ENCODE results near the gene MLIP.

The MLIP gene

GRCh38 chr6:54106727-54107126, 4.5 kb upstream of the MLIP start:
- Histone ChIP-seq H3K4me1 (ENCODE audit: insufficient read depth, low read length, severe bottlenecking) (no peaks in the 10 kb centered on the region), H3K4me3 (ENCODE audit: low read depth, low read length, poor library complexity, severe bottlenecking) (no peak overlapping the region), H3K27ac (ENCODE audit: low read depth, low read length, poor library complexity, severe bottlenecking) (no peak overlapping the region), H3K4me2 (ENCODE audit: low read length) (no peak overlapping the region), H2AFZ (ENCODE audit: low read length) (no peak overlapping the region), H3K27me3 (ENCODE audit: insufficient read depth, low read length) (no peaks in the 10 kb centered on the region), H3K9me2 (ENCODE audit: low read depth, low read length) (no peaks in the 10 kb centered on the region), H4K20me1 (ENCODE audit: insufficient read depth, low read length) (no peaks in the 10 kb centered on the region), H3K79me2 (ENCODE audit: insufficient read depth, low read length) (no peaks in the 10 kb centered on the region), H3K36me3 (ENCODE audit: insufficient read depth, low read length) (no peaks in the 10 kb centered on the region), H3K9me3 (ENCODE audit: low read length) (no peaks in the 10 kb centered on the region), H3F3A (ENCODE audit: insufficient read depth, low read length) (no peaks in the 10 kb centered on the region), H3K9ac (ENCODE audit: low read length) (no peak overlapping the region)
- TF ChIP-seq EZH2 (IDR thresholded peaks at IDR 0.05; ENCODE audit: borderline replicate concordance, low read length) (no peak), CTCF (IDR thresholded peaks at IDR 0.05; ENCODE audit: low read length) (no peak)

DNA sequence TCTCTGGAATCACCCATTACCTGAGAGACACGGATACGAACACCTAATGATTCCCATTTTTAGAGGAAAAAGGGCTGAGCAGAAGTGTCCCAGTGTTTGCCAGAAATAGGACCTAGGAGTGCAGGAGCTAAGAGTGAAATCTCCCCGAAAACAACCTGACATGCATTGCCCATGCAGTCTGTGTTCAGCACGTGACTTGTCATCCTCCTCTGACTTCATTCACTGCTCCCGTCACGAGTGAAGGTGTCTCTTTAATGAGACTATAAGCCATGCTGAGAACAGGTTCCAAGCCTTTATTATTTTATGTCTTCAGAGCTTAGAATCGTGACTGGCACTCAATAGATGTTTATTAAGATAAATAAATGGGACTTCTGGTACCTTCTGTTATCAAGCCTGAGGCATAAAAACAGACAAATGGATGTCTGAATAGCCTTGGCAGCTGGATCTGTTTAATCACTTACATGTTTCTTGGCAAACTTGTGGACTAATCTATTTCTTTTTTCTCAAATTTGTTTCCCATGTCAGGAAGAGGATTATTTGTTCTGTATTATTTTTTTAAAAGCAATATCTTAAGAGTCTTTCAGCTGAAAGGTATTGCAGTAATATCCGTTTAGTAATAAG, 3.7 kb upstream of the MLIP start:
- Histone ChIP-seq H3K9me2 (ENCODE audit: low read depth, low read length) (no peaks in the 10 kb centered on the region), H3K9ac (ENCODE audit: low read length) (no peak overlapping the region), H3K27ac (ENCODE audit: low read depth, low read length, poor library complexity, severe bottlenecking) (no peak overlapping the region), H3K27me3 (ENCODE audit: insufficient read depth, low read length) (no peaks in the 10 kb centered on the region), H3K4me1 (ENCODE audit: insufficient read depth, low read length, severe bottlenecking) (no peaks in the 10 kb centered on the region), H3K4me2 (ENCODE audit: low read length) (no peak overlapping the region), H2AFZ (ENCODE audit: low read length) (no peak overlapping the region), H4K20me1 (ENCODE audit: insufficient read depth, low read length) (no peaks in the 10 kb centered on the region), H3F3A (ENCODE audit: insufficient read depth, low read length) (no peaks in the 10 kb centered on the region), H3K36me3 (ENCODE audit: insufficient read depth, low read length) (no peaks in the 10 kb centered on the region), H3K4me3 (ENCODE audit: low read depth, low read length, poor library complexity, severe bottlenecking) (no peak overlapping the region), H3K79me2 (ENCODE audit: insufficient read depth, low read length) (no peaks in the 10 kb centered on the region), H3K9me3 (ENCODE audit: low read length) (no peaks in the 10 kb centered on the region)
- TF ChIP-seq EZH2 (IDR thresholded peaks at IDR 0.05; ENCODE audit: borderline replicate concordance, low read length): no peak
- TF ChIP-seq CTCF (IDR thresholded peaks at IDR 0.05; ENCODE audit: low read length): no peak

DNA sequence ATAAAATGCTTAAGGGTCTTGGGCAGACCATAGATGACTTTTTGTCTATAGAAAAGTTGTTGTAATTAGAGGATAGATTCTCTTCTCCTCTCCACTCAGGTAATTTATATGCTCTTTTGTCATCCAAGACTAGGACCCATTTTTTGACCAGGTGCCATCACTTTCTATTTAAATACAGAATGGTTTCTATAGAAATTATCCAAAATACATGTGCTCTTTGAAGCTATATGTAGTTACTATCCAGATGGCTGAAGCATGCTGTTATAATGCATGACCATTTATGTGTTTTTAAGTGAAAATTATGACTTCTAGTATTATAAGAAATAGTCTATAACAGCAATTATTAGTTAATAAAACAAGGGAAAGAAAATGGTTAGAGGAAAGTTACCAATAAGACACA, 3.0 kb upstream of the MLIP start:
- no peak for TF ChIP-seq CTCF (IDR thresholded peaks at IDR 0.05; ENCODE audit: low read length)
- no peak for TF ChIP-seq EZH2 (IDR thresholded peaks at IDR 0.05; ENCODE audit: borderline replicate concordance, low read length)
- no peaks in the 10 kb centered on the region for H3K36me3 ChIP-seq (ENCODE audit: insufficient read depth, low read length)
- H2AFZ ChIP-seq (ENCODE audit: low read length): no peak overlapping the region
- no peak overlapping the region for H3K4me2 ChIP-seq (ENCODE audit: low read length)
- no peaks in the 10 kb centered on the region for H3F3A ChIP-seq (ENCODE audit: insufficient read depth, low read length)
- no peak overlapping the region for H3K4me3 ChIP-seq (ENCODE audit: low read depth, low read length, poor library complexity, severe bottlenecking)
- no peaks in the 10 kb centered on the region for H3K9me2 ChIP-seq (ENCODE audit: low read depth, low read length)
- H4K20me1 ChIP-seq (ENCODE audit: insufficient read depth, low read length): no peaks in the 10 kb centered on the region
- no peaks in the 10 kb centered on the region for H3K4me1 ChIP-seq (ENCODE audit: insufficient read depth, low read length, severe bottlenecking)
- no peaks in the 10 kb centered on the region for H3K9me3 ChIP-seq (ENCODE audit: low read length)
- H3K9ac ChIP-seq (ENCODE audit: low read length): no peak overlapping the region
- no peaks in the 10 kb centered on the region for H3K27me3 ChIP-seq (ENCODE audit: insufficient read depth, low read length)
- no peak overlapping the region for H3K27ac ChIP-seq (ENCODE audit: low read depth, low read length, poor library complexity, severe bottlenecking)
- no peaks in the 10 kb centered on the region for H3K79me2 ChIP-seq (ENCODE audit: insufficient read depth, low read length)
